Esophagus squamous epithelium (tissue), 5 donors: ENCODE data around the gene TCERG1L. TPM values are rescaled to one million over a fixed set of nuclear protein-coding genes. Genes with fewer than 3 reads are reported as not detected.

ENCODE experiments used
- DNase-seq: peaks from one replicate; lab custom pipeline; 2025; lab: John Stamatoyannopoulos, UW
- H3K27ac ChIP-seq, 4 donors: fragments of 200-600 bp; sonication (generic); one replicate each; pipeline ENCODE4 v1.5.1; 2016 to 2019; ENCODE audit warnings: mild to moderate bottlenecking in 1 of 4
- H3K27me3 ChIP-seq, 4 donors: fragments of 200-600 bp; sonication (generic); 1 replicate in 3 of 4; 2 replicates in 1 of 4; pipeline versions ENCODE4 v1.5.1 to v1.6.0; 2017 to 2021; ENCODE audit warnings: antibody characterized with exemption in 1 of 4
- H3K36me3 ChIP-seq, 3 donors: fragments of 200-600 bp; sonication (generic); one replicate each; pipeline ENCODE4 v1.5.1; 2016 to 2019
- H3K4me1 ChIP-seq, 3 donors: fragments of 200-600 bp; sonication (generic); one replicate each; pipeline ENCODE4 v1.5.1; 2017 to 2019
- H3K4me3 ChIP-seq, 4 donors: fragments of 200-600 bp; sonication (generic); 1 replicate in 3 of 4; 2 replicates in 1 of 4; pipeline ENCODE4 v1.5.1; 2016 to 2019; ENCODE audit warnings: mild to moderate bottlenecking in 2 of 4, moderate library complexity in 1 of 4
- H3K9me3 ChIP-seq, 3 donors: fragments of 200-600 bp; sonication (generic); one replicate each; pipeline ENCODE4 v1.5.1; 2016 to 2019
- CTCF ChIP-seq, 6 experiments: fragments of 450-650 bp in 4 of 6; fragments of 200-600 bp in 2 of 6; sonication (generic) in 2 of 6; IDR thresholded peaks; one replicate each; pipeline ENCODE4 v1.5.1; 2016 to 2019; ENCODE audit warnings: antibody characterized with exemption in 6 of 6, mild to moderate bottlenecking in 4 of 6, moderate library complexity in 4 of 6
- POLR2A ChIP-seq, 4 donors: fragments of 450-650 bp; IDR thresholded peaks; one replicate each; pipeline ENCODE4 v1.6.1; 2017; ENCODE audit warnings: antibody characterized with exemption in 4 of 4, mild to moderate bottlenecking in 4 of 4, moderate library complexity in 3 of 4
- WGBS, 2 donors: methylation state at CpG; one replicate each; pipeline ENCODE4 v1.1.5; 2018; 5-methylcytosine and 5-hydroxymethylcytosine counted together
- intact Hi-C: fragments of 100-400 bp; cut with DNase I; formaldehyde crosslinking; loops from one replicate; pipeline ENCODE4 v1.15.0; 2022
- total RNA-seq, 4 donors: library from RNA; depleted of rRNA; stranded (reverse); fragments of >200 nt; gene quantifications; one replicate each; pipeline ENCODE4 v1.1.0, GENCODE V29; 2016
- donor health status: DM: yes; HTN: yes; CAD: no.

The TCERG1L gene
- total RNA-seq, 4 donors from 2014 or later: 0.12 to 2.9 (median 0.48) TPM

- no peak overlapping the region for H3K27ac ChIP-seq
- H3K4me3 ChIP-seq: no peak overlapping the region
- H3K9me3 ChIP-seq: no peaks in the 10 kb centered on the region
- H3K36me3 ChIP-seq: no peaks in the 10 kb centered on the region
- no peaks in the 10 kb centered on the region for H3K4me1 ChIP-seq
- no peak for DNase-seq
- WGBS, 2 donors: 31 to 48% methylated on average over 3 to 4 of the region's 4 CpGs
- H3K27me3 ChIP-seq: peaks cover 0 to 27% (median 0%) of the 10 kb centered on the region in 4 donors
- TF ChIP-seq CTCF (IDR thresholded peaks at IDR 0.05) (no peak), POLR2A (IDR thresholded peaks at IDR 0.05) (no peak)
- intact Hi-C loops: no loop called here
Observed at GRCh38 chr10:131223422-131223821, 88.1 kb downstream of the TCERG1L start.

GRCh38 chr10:131222986-131223385 is 88.5 kb downstream of the TCERG1L start:
- intact Hi-C loops: no loop called here

GRCh38 chr10:131221632-131222277 is 89.8 kb downstream of the TCERG1L start:
- Histone ChIP-seq H3K4me3 (no peak overlapping the region), H3K36me3 (no peaks in the 10 kb centered on the region), H3K4me1 (no peaks in the 10 kb centered on the region), H3K9me3 (no peaks in the 10 kb centered on the region), H3K27ac (no peak overlapping the region), H3K27me3 (peaks cover 0 to 27% (median 0%) of the 10 kb centered on the region in 4 donors)
- intact Hi-C loops: no loop called here
- no peak for DNase-seq
- WGBS, 2 donors: 83 to 92% methylated on average over 7 to 17 of the region's 23 CpGs
- TF ChIP-seq CTCF (IDR thresholded peaks at IDR 0.05): no peak
- no peak for TF ChIP-seq POLR2A (IDR thresholded peaks at IDR 0.05)

More at GRCh38 chr10:131222986-131223385, 88.5 kb downstream of the TCERG1L start:
- no peaks in the 10 kb centered on the region for H3K4me1 ChIP-seq
- H3K9me3 ChIP-seq: no peaks in the 10 kb centered on the region
- WGBS, 2 donors: 67 to 90% methylated on average over 2 to 8 of the region's 16 CpGs
- DNase-seq: no peak
- no peaks in the 10 kb centered on the region for H3K36me3 ChIP-seq
- TF ChIP-seq CTCF (IDR thresholded peaks at IDR 0.05): no peak
- TF ChIP-seq POLR2A (IDR thresholded peaks at IDR 0.05): no peak
- no peak overlapping the region for H3K4me3 ChIP-seq
- H3K27ac ChIP-seq: no peak overlapping the region
- peaks cover 0 to 27% (median 0%) of the 10 kb centered on the region in 4 donors for H3K27me3 ChIP-seq

- no peak for DNase-seq
- H3K4me1 ChIP-seq: no peaks in the 10 kb centered on the region
- no CpG with 5 or more reads among the region's 11 CpGs for WGBS, 2 donors
- no peaks in the 10 kb centered on the region for H3K9me3 ChIP-seq
- intact Hi-C loops: no loop called here
- peaks cover 0 to 27% (median 0%) of the 10 kb centered on the region in 4 donors for H3K27me3 ChIP-seq
- H3K4me3 ChIP-seq: no peak overlapping the region
- no peaks in the 10 kb centered on the region for H3K36me3 ChIP-seq
- no peak overlapping the region for H3K27ac ChIP-seq
- TF ChIP-seq POLR2A (IDR thresholded peaks at IDR 0.05): no peak
- no peak for TF ChIP-seq CTCF (IDR thresholded peaks at IDR 0.05)
Observed at GRCh38 chr10:131220601-131221171, 90.8 kb downstream of the TCERG1L start.

- intact Hi-C loops: no loop called here
- DNase-seq: no peak
- H3K4me1 ChIP-seq: no peaks in the 10 kb centered on the region
- peaks cover 0 to 27% (median 0%) of the 10 kb centered on the region in 4 donors for H3K27me3 ChIP-seq
- H3K36me3 ChIP-seq: no peaks in the 10 kb centered on the region
- no peaks in the 10 kb centered on the region for H3K9me3 ChIP-seq
- no peak for TF ChIP-seq CTCF (IDR thresholded peaks at IDR 0.05)
- TF ChIP-seq POLR2A (IDR thresholded peaks at IDR 0.05): no peak
- no peak overlapping the region for H3K27ac ChIP-seq
- no peak overlapping the region for H3K4me3 ChIP-seq
- 84 to 93% methylated on average over 3 to 7 of the region's 15 CpGs for WGBS, 2 donors
Observed at GRCh38 chr10:131219955-131220489, 91.5 kb downstream of the TCERG1L start.
